ENCODE data around the gene CACNA1C. TPM values are rescaled to one million over a fixed set of nuclear protein-coding genes. Genes with fewer than 3 reads are reported as not detected.

The CACNA1C gene
- total RNA-seq, 1 experiment from 2014 or later: 0.57 TPM

DNA sequence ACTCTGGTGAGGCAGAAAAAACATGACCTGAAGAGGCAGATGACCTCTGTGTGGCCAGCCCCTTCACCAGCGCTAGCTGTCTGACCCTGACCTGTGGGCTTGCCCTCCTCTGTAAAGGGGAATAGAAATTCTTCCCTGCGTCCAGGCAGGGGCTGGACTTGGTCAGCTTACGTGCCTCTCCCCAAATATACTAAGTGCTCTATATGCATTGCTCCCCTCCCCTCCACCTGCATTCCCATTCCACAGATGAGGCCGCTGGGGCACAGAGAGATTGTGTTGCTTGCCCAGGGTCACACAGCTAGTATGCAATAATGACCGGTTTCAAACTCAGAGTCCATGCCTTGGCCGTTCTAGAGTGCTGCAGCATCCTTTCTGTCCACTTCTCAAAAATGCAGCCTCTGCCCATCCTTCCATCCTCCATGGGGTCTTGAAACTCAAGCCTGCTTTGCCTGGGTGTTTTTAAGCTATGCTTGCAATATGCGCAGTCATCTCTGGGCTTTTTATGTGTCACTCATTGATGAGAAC lies 303.9 kb downstream of the CACNA1C start:
- no peak for DNase-seq (ENCODE audit: low read depth)

DNA sequence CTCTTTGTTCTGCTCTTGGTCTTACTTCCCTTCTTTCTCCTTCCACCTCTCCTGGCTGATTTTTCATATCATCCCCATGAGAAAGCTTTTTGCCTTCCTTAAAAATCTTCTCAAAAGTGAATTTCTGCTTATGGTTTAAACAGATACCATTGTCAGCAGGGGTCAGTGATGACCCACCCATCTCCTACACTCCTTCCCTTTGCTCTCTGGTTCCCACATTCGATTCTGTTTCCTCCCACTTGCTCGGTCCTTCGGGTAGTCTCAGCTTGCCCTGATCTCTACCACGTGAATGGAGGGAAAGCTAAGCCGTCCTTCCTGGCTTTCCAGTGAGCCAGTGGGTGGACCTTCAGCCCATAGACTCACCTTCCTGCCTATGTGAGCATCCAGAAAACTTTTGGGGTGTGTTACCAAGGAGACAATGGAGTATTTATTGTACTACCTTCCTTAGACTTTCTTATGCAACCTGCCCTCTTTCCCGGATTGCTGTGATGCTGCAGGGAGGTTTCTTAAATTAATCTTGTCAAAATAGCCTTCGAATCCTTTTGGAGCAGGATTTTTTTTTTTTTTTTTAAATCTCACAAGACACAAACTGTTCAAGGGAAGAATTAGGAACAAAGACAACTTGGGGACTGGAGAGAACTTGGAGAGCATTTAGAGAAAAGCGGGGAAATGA lies 306.3 kb downstream of the CACNA1C start:
- no peak for DNase-seq (ENCODE audit: low read depth)

- no peak for DNase-seq (ENCODE audit: low read depth)
These were observed 307.2 kb downstream of the CACNA1C start for GRCh38 chr12:2359725-2360629.

- DNase-seq (ENCODE audit: low read depth): no peak
These were observed 307.9 kb downstream of the CACNA1C start for GRCh38 chr12:2360630-2361170.

GRCh38 chr12:2363836-2364609 lies 311.2 kb downstream of the CACNA1C start:
- no peak for DNase-seq (ENCODE audit: low read depth)

- DNase-seq (ENCODE audit: low read depth): no peak
These were observed 311.9 kb downstream of the CACNA1C start for GRCh38 chr12:2364631-2365051.

GRCh38 chr12:2366711-2367110 lies 313.9 kb downstream of the CACNA1C start:
- no peak for DNase-seq (ENCODE audit: low read depth)

- DNase-seq (ENCODE audit: low read depth): no peak
These were observed 319.4 kb downstream of the CACNA1C start for GRCh38 chr12:2372178-2372577.

- DNase-seq (ENCODE audit: low read depth): no peak
These were observed 319.9 kb downstream of the CACNA1C start for GRCh38 chr12:2372735-2373134.

DNA sequence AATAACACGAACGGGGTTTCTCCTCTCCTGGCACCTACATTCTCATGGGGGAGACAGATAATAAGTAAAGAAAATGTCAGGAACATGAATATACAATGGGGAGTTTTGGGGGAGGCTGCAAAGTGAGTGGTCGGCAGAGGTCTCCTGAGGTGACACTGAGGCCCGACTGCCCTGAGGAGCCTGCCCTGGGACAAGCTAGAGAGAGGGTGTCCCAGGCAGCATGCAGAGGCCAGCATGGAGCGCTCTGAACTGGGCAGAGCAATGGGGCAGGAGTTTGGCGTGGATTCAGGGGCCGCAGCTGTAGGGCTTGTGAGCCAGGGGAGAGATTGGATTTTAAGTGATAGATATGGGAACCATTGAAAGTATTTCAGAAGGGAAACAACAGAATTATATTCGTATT lies 320.5 kb downstream of the CACNA1C start:
- no peak for DNase-seq (ENCODE audit: low read depth)

DNA sequence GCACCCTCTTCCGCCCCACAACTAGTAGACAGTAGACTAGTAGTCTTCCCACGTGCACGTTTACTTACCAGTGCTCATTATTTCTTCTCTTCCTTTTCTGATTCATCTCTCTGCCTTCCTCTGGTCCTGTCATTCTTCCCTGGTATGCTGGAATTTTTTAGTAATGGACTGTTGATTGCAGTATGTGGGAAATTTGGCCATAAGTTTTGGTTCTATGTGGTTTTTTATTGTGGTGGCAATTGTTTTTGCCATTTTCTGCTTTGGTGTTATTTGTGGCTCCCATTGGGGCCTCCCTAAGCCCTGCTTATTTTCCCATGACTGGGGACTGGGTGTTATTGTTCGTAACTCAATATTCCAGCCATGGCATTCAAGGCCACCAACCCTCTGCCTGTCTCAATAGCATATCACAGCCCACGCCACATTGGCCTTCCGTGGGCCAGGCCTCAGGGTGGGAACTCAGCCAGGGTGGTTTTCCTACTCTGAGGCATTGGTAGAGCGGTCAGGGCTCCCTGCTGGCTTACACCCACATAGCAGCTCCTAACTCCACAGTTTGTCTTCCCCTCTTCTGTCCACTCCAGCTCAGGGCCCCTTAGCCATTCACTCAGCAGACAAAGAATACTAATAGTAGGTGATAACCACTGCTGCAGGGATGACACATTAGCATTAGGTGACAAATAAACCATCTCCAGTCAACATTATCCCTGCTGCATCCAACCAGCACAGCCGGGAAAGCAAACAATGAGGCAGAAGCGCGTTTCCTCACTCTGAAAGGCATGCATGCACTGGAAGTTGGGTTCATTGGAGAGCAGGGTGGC lies 321.5 kb downstream of the CACNA1C start:
- peak; percentile 10 for DNase-seq (ENCODE audit: low read depth)

DNA sequence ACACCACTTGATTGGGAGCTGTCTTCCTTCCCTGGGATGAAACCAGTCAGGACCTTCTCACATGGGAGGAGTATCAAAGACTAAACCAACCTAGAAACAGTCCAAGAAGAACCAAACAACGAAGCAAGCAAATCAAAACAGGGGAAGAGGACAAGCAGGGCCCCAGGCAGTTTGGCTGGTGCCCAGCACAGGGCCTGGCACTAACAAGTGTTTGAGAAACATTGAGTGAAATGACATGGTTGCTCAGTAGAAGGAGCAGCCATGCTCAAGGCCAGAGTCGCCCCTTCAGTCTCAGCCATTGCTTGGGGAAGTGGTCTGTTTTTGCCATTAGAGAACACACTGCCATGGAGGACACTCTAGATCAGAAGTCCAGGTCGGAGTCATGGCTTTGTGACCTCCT lies 323.1 kb downstream of the CACNA1C start:
- no peak for DNase-seq (ENCODE audit: low read depth)

DNA sequence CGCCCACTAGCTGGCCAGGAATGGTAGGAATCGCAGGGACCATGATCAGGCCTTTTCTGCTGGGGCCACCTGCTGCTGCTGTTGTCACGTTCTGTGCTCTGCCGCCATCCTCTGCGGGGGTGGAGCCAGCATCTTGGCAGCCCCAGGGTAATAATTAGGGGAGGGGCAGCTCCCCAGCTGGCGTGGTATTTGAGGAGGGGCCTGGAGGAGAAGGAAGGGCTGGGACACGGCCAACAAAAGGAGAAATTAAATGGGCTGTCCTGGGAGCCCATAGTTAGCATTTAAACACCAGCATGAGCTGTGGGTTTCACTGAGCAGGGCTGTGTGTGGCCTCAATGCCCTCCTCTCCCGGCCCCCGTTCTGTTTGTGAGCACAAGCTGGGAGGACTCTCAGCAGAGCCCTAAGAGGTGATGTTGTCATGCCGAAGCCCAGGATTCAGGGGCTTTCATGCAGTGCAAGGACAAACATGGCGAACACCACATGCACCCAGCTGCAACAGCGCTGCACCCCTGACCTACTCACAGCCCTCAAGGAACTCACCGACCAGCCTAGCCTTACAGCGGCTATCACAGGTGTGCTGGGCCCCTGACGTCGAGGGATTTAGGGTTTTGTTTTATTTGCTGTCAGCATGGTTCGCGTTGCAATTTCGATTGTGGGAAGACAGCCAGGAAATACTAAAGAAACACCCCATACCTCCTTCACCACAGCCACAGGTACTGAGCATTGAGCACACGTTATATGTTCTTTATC lies 324.3 kb downstream of the CACNA1C start:
- DNase-seq (ENCODE audit: low read depth): no peak

DNA sequence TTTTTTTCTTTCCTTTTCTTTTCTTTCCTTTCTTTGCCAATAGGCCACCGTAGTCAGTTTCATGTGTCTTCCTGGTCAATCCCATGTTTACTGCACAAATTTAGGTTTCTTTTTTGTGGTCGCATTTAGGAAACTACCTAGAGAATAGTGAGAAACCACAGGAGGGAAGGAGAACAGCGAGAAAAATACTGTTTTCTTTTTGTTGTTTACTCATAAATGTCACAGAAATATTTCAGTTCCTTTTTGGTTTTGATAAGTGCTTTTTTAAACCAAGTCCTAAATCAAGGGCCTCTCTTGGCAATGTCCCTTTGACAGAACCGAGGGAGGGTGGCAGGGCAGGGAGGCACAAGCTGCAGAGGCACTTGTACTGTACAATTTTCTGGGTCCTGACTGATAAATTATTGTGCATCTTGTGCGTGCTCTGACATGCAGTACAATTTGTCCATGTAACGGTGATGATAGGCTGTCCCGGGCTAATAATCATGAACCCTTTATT lies 326.1 kb downstream of the CACNA1C start:
- DNase-seq (ENCODE audit: low read depth): no peak

DNA sequence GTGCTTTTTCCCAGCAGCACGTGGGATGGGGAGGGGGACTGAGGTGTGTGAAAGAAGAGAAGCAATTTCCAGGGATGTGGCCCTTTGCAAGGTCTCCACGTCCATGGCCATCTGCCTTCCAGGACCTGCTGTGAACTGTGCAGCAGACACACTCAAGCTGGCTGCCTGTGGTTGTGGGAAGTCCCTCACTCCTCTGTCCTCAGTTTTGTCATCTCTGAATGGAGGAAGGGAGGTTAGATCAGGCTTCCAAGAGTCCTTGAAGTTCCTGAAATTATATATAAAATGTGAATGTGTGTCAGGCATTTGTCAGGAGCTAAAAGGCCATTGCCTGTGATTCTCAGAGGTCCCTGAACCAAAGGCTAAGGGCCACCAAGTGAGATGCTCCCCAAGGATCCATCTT lies 328.2 kb downstream of the CACNA1C start:
- no peak for DNase-seq (ENCODE audit: low read depth)

- DNase-seq (ENCODE audit: low read depth): peak; percentile 55
These were observed 329.8 kb downstream of the CACNA1C start for GRCh38 chr12:2382370-2383155.

DNA sequence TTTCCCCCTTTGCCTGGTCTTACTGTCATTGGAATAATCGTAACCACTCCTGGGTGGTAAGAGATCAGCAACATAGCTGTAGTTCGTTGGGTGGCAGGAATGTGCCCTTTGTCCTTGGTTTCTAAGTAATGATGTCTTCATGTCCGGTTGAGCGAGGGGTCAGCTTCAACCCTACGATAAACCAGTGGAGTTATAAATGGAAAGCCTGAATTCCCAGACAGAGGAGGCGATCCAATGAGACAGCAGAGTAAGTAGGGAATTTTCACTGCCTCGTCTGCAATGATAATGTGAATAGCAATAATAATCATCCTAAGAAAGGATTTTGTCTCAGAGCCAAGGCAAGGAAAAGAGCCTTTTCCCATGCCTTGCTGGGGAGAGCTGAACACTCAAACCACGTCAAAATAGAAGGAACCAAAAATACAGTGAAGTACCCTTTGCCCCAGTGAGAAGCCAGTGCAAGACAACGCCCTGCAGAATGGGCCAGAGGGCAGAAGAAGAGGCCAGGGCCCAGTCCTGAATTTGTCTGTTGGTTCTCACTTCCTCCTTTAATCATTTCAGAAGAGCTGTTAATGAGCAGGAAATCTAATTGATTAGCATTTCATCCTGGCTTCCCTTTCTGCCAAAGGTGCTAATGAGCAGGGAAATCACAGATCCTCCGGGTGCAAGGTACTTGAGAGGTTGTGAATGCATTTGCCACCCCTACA lies 330.7 kb downstream of the CACNA1C start:
- no peak for DNase-seq (ENCODE audit: low read depth)

DNA sequence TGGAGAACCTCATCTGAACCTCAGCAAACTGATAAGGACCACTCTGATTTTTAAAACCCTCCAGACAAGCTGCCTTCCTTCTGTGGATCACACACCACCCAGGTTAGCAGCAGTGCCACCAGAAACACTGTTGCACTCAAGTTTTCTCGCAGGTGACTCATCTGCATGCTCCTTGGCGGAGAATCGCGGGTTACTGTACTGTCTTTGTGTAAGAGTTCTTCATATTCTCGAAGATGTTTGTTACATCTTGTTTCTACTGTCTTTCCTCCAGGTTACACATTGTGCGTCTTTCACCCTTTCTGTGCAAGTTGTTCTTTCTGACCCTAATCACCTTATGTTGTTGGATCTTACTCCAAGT lies 331.2 kb downstream of the CACNA1C start:
- DNase-seq (ENCODE audit: low read depth): no peak
